Activated naive CD8-positive, alpha-beta T cell treated with anti-CD3 and anti-CD28 coated beads, Interleukin-2, amount 50 U/mL, for 24 hours (primary cell): ENCODE measurements around the gene ELP4.
"Not testable (repeated sequence)": the region's sequence is repeated elsewhere in the genome, so short reads cannot be mapped to it uniquely, and the experiment has no call there.

Source experiments
- ATAC-seq: fragments of 150-1000 bp; cut with Tn5 transposase; one replicate; pipeline ENCODE4 v1.10.0; 2021
- DNase-seq: peaks from one replicate; pipeline ENCODE4 v3.0.0; 2021
- H3K27ac Mint-ChIP-seq: one replicate; pipeline ENCODE4 v1.8.0; 2021; ENCODE audit warnings: mild to moderate bottlenecking, mixed read lengths
- H3K27me3 Mint-ChIP-seq: one replicate; pipeline ENCODE4 v1.8.0; 2021; ENCODE audit warnings: mixed read lengths
- H3K36me3 Mint-ChIP-seq: one replicate; pipeline ENCODE4 v1.8.0; 2021; ENCODE audit warnings: low read depth, mixed read lengths
- H3K4me1 Mint-ChIP-seq: one replicate; pipeline ENCODE4 v1.8.0; 2021; ENCODE audit warnings: mixed read lengths
- H3K4me3 Mint-ChIP-seq: one replicate; pipeline ENCODE4 v1.8.0; 2021; ENCODE audit warnings: mild to moderate bottlenecking, moderate library complexity, mixed read lengths
- H3K9me3 Mint-ChIP-seq: one replicate; pipeline ENCODE4 v1.8.0; 2021; ENCODE audit warnings: mixed read lengths

The ELP4 gene

GRCh38 chr11:31509429-31510345 is at the start of gene ELP4, which contains the start of gene IMMP1L:
Gene ELP4, plus strand, starts transcription at chr11:31509767. Its CDS starts 18 bp downstream, at chr11:31509785.
Gene IMMP1L, minus strand, starts transcription at chr11:31509622. Its CDS starts 46,346 bp downstream, at chr11:31463276.
- ATAC-seq: peak; percentile 100
- Mint-ChIP-seq H3K36me3 (peaks cover 2% of the 10 kb centered on the region), H3K4me1 (peaks cover 31% of the 10 kb centered on the region), H3K27ac (peak within 1 kb of the TSS; percentile 93), H3K27me3 (peaks cover 1% of the 10 kb centered on the region), H3K4me3 (peak within 1 kb of the TSS; percentile 98), H3K9me3 (no peaks in the 10 kb centered on the region)
- peak; percentile 92 for DNase-seq

- H3K36me3 Mint-ChIP-seq: peaks cover 42% of the 10 kb centered on the region
- H3K4me1 Mint-ChIP-seq: no peaks in the 10 kb centered on the region
- DNase-seq: no peak
- no peak for ATAC-seq
- no peaks in the 10 kb centered on the region for H3K27me3 Mint-ChIP-seq
- H3K27ac Mint-ChIP-seq: no peak overlapping the region
- H3K4me3 Mint-ChIP-seq: no peak overlapping the region
- peaks cover 15% of the 10 kb centered on the region for H3K9me3 Mint-ChIP-seq
These were observed 45.1 kb upstream of the ELP4 start for GRCh38 chr11:31464436-31464835.

DNA sequence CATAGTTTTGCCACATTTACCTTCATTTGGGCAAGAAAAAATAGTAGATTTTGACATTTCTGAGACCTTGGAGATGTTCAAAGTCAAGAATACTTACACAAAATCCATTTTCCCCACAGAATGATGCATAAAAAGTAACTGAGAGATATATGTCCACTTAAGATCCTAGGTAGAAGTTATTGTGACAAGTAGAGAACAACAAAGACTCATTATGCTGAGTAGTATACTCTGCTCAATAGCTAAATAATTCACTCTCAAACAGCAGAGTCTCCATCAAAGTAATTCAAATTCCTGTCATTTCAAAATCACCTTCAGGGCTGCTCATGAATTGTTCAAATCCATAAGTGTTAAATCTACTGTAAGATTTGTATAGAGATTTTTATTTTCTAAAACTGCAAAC is 35.5 kb upstream of the ELP4 start:
- Mint-ChIP-seq H3K27ac (no peak overlapping the region), H3K27me3 (no peaks in the 10 kb centered on the region), H3K36me3 (peaks cover 14% of the 10 kb centered on the region), H3K4me1 (no peaks in the 10 kb centered on the region), H3K9me3 (peaks cover 3% of the 10 kb centered on the region), H3K4me3 (no peak overlapping the region)
- DNase-seq (no peak), ATAC-seq (no peak)

- no peaks in the 10 kb centered on the region for H3K9me3 Mint-ChIP-seq
- H3K27ac Mint-ChIP-seq: no peak overlapping the region
- peaks cover 1% of the 10 kb centered on the region for H3K36me3 Mint-ChIP-seq
- H3K27me3 Mint-ChIP-seq: no peaks in the 10 kb centered on the region
- ATAC-seq: peak; percentile 20
- H3K4me3 Mint-ChIP-seq: no peak overlapping the region
- no peak for DNase-seq
- H3K4me1 Mint-ChIP-seq: no peaks in the 10 kb centered on the region
These were observed 31.9 kb upstream of the ELP4 start for GRCh38 chr11:31477528-31478222.

- ATAC-seq (no peak), DNase-seq (no peak)
- Mint-ChIP-seq H3K4me3 (no peak overlapping the region), H3K27me3 (no peaks in the 10 kb centered on the region), H3K9me3 (no peaks in the 10 kb centered on the region), H3K4me1 (no peaks in the 10 kb centered on the region), H3K36me3 (peaks cover 1% of the 10 kb centered on the region), H3K27ac (no peak overlapping the region)
These were observed 31.4 kb upstream of the ELP4 start for GRCh38 chr11:31478223-31478590.

- H3K4me1 Mint-ChIP-seq: no peaks in the 10 kb centered on the region
- DNase-seq (no peak), ATAC-seq (no peak)
- no peak overlapping the region for H3K27ac Mint-ChIP-seq
- no peaks in the 10 kb centered on the region for H3K36me3 Mint-ChIP-seq
- H3K9me3 Mint-ChIP-seq: no peaks in the 10 kb centered on the region
- H3K4me3 Mint-ChIP-seq: no peak overlapping the region
- H3K27me3 Mint-ChIP-seq: no peaks in the 10 kb centered on the region
These were observed 30.5 kb upstream of the ELP4 start for GRCh38 chr11:31479066-31479465.

DNA sequence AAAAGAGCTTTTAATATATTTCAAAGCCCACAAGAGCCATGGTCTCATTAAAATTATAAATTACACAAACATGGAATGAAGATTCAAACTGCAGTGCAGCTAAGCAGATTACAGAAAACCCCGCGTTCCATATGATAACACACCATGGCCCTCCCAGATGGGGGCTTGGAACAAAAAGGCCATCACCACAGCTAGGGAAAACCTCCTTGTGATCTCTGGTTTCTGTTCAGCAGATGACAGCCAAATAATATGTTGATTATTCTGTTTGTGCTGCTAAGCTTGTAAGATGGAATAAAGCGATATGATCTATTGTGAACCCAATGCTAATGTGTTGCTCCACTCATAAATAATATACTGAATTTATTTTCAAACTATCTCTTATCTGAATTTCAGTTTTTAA is 28.6 kb upstream of the ELP4 start:
- Mint-ChIP-seq H3K36me3 (no peaks in the 10 kb centered on the region), H3K4me1 (no peaks in the 10 kb centered on the region), H3K27me3 (no peaks in the 10 kb centered on the region), H3K4me3 (no peak overlapping the region), H3K27ac (no peak overlapping the region), H3K9me3 (no peaks in the 10 kb centered on the region)
- DNase-seq (no peak), ATAC-seq (no peak)

DNA sequence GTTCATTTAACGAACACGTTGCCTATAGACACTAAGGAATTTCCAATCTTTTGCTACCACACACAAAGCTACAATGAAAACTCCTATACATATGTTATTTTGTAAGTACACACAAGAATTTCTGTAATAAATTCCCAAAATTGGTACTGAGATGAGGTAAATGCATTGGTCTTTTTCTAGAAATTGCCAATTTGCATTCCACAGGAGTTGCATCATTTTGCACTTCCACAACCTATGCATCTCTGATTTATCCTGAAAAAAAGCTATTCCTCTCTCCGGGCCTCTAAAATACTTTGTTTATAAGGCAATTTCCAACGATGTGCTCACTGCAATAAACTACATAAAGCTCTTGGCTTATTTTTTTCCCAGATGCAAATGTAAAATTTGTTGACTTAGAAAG is 25.1 kb upstream of the ELP4 start:
- Mint-ChIP-seq H3K27me3 (no peaks in the 10 kb centered on the region), H3K4me1 (peaks cover 1% of the 10 kb centered on the region), H3K9me3 (no peaks in the 10 kb centered on the region), H3K36me3 (peaks cover 3% of the 10 kb centered on the region), H3K27ac (no peak overlapping the region), H3K4me3 (no peak overlapping the region)
- DNase-seq (no peak), ATAC-seq (no peak)

DNA sequence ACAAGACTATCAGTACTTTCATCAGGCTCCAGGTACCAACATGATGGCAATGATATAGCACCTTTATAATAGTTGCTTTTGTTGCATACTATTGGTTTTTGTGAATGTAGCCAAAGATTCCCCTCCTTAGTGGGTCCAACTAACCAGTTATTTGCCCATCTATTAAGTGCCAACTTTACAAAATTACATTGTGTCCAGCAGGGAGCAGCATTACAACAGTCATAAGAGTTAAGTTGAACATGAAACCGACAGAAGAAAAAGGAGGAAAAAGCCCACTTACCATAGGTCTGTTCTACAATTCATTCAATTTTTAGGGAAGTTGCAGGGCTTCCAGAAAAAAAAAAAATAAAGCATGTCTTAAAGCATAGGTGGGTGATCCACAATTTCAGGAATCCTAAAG is 21.7 kb upstream of the ELP4 start:
- H3K36me3 Mint-ChIP-seq: peaks cover 23% of the 10 kb centered on the region
- DNase-seq: no peak
- H3K27ac Mint-ChIP-seq: no peak overlapping the region

DNA sequence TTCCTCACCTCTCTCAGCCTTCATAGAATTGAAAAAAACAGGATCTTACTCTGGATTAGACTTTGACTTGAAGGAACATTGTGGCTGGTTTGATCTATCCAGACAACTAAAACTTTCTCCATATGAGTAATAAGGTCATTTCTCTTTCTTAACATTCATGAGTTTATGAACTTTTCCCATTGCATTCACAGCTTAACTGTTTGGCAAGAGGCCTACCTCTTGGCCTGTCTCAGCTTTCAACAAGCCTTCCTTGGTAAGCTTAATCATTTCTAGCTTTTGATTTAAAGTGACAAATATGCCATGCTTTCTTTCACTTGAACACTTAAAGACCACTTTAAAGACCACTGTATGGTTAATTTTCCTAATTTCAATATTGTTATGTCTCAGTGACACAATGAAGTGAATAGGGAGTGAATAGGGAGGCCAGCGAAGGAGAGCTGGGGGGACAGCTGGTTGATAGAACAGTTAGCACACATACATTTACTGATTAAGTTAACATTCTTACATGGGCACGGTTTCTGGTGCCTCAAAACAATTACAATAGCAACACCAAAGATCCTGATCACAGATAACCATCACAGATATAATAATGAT is 17.1 kb upstream of the ELP4 start:
- Mint-ChIP-seq H3K36me3 (peaks cover 55% of the 10 kb centered on the region), H3K9me3 (peaks cover 11% of the 10 kb centered on the region), H3K27ac (no peak overlapping the region), H3K27me3 (no peaks in the 10 kb centered on the region), H3K4me3 (no peak overlapping the region), H3K4me1 (peaks cover 35% of the 10 kb centered on the region)
- ATAC-seq: peak; percentile 79
- no peak for DNase-seq

More for the DNA sequence above, 21.7 kb upstream of the ELP4 start:
- H3K9me3 Mint-ChIP-seq: no peaks in the 10 kb centered on the region
- no peaks in the 10 kb centered on the region for H3K27me3 Mint-ChIP-seq
- H3K4me3 Mint-ChIP-seq: no peak overlapping the region
- no peak for ATAC-seq
- peaks cover 19% of the 10 kb centered on the region for H3K4me1 Mint-ChIP-seq

DNA sequence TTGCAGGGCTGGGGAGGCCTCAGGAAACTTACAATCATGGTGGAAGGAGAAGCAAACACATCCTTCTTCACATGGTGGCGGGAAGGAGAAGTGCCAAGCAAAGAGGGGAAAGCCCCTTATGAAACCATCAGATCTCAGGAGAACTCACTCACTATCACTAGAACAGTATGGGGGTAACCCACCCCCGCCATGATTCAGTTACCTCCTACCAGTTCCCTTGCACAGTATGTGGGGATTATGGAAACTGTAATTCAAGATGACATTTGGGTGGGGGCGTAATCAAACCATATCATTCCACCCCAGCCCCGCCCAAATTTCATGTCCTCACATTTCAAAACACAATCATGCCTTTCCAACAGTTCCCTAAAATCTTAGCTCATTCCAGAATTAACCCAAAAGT is 16.3 kb upstream of the ELP4 start:
- H3K4me3 Mint-ChIP-seq: no peak overlapping the region
- peaks cover 53% of the 10 kb centered on the region for H3K36me3 Mint-ChIP-seq
- H3K9me3 Mint-ChIP-seq: peaks cover 11% of the 10 kb centered on the region
- no peak for DNase-seq
- peak; percentile 49 for ATAC-seq
- H3K27me3 Mint-ChIP-seq: no peaks in the 10 kb centered on the region
- no peak overlapping the region for H3K27ac Mint-ChIP-seq
- peaks cover 35% of the 10 kb centered on the region for H3K4me1 Mint-ChIP-seq

DNA sequence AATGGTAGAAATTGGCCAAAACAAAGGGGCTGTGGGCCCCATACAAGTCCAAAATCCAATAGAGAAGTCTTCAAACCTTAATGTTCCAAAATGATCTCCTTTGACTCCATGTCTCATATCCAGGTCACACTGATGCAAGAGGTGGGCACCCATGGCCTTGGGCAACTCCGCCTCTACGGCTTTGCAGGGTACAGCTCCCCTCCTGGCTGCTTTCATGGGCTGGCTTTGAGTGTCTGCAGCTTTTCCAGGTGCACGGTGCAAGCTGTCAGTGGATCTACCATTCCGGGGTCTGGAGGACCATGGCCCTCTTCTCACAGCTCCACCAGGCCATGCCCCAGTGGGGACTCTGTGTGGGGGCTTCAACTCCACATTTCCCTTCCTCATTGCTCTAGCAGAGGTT is 15.8 kb upstream of the ELP4 start:
- peaks cover 11% of the 10 kb centered on the region for H3K9me3 Mint-ChIP-seq
- not testable (repeated sequence) for H3K27me3 Mint-ChIP-seq, H3K27ac Mint-ChIP-seq, ATAC-seq, H3K4me3 Mint-ChIP-seq, DNase-seq
- H3K4me1 Mint-ChIP-seq: peaks cover 36% of the 10 kb centered on the region
- peaks cover 55% of the 10 kb centered on the region for H3K36me3 Mint-ChIP-seq

- H3K9me3 Mint-ChIP-seq: peaks cover 5% of the 10 kb centered on the region
- H3K36me3 Mint-ChIP-seq: peaks cover 37% of the 10 kb centered on the region
- peaks cover 11% of the 10 kb centered on the region for H3K4me1 Mint-ChIP-seq
- H3K27me3 Mint-ChIP-seq: no peaks in the 10 kb centered on the region
- ATAC-seq (no peak), DNase-seq (no peak)
- H3K4me3 Mint-ChIP-seq: no peak overlapping the region
- H3K27ac Mint-ChIP-seq: no peak overlapping the region
These were observed 9.9 kb upstream of the ELP4 start for GRCh38 chr11:31499576-31500178.

DNA sequence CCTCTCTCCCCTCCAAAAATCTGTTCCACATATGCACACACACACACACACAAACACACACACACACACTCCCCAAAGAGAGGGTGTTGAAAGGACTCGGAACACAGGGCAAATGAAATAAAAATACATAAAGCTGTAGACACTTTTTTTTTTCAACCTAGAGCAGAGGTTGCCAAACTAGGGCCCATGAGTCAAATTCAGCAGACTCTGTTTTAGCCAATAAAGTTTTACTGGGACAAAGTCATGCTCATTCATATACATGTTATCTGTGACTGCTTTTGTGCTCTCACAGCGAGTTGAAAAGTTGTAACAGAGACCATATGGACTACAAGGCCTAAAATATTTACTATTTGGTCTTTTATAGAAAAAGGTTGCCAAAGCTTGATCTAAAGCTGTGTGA is 9.0 kb upstream of the ELP4 start:
- H3K9me3 Mint-ChIP-seq: no peaks in the 10 kb centered on the region
- no peak overlapping the region for H3K27ac Mint-ChIP-seq
- H3K4me3 Mint-ChIP-seq: no peak overlapping the region

More for the DNA sequence above, 9.0 kb upstream of the ELP4 start:
- no peak for DNase-seq
- peaks cover 9% of the 10 kb centered on the region for H3K4me1 Mint-ChIP-seq
- H3K27me3 Mint-ChIP-seq: no peaks in the 10 kb centered on the region
- no peak for ATAC-seq
- peaks cover 30% of the 10 kb centered on the region for H3K36me3 Mint-ChIP-seq
